NCI-H69 (cell line): ENCODE results near the gene GPR135.

Experiments
- DNase-seq: peaks from one replicate; lab custom pipeline; 2025; lab: John Stamatoyannopoulos, UW

The GPR135 gene

GRCh38 chr14:59424341-59425071, 40.7 kb downstream of the GPR135 start:
- DNase-seq, result peak; percentile 44

- peak; percentile 66 for DNase-seq
These were observed 42.9 kb downstream of the GPR135 start for GRCh38 chr14:59422069-59422881.

GRCh38 chr14:59419303-59419702, 45.9 kb downstream of the GPR135 start:
- peak; percentile 19 for DNase-seq

- DNase-seq, result no peak
These were observed 47.9 kb downstream of the GPR135 start for GRCh38 chr14:59417311-59417710.

- no peak for DNase-seq
These were observed 49.2 kb downstream of the GPR135 start for GRCh38 chr14:59415836-59416602.
